Neuronal stem cell (in vitro differentiated cells): ENCODE data around the gene ST3GAL2.

Experiments
- DNase-seq: peaks from one replicate; pipeline ENCODE4 v3.0.0-alpha.2; 2013; ENCODE audit warnings: low spot score
- H2AFZ ChIP-seq: one replicate; pipeline ENCODE4 v1.6.1; 2013; ENCODE audit warnings: mild to moderate bottlenecking, low read length, inconsistent platforms
- H2AK5ac ChIP-seq: 2 replicates; pipeline ENCODE4 v1.6.1; 2013; ENCODE audit warnings: low read depth, mild to moderate bottlenecking, inconsistent platforms, low read length, moderate library complexity, mixed read lengths
- H2BK120ac ChIP-seq: 2 replicates; pipeline ENCODE4 v1.6.1; 2013; ENCODE audit warnings: low read depth, mild to moderate bottlenecking, inconsistent platforms, low read length, moderate library complexity, mixed read lengths
- H2BK12ac ChIP-seq: one replicate; pipeline ENCODE4 v1.6.1; 2013; ENCODE audit warnings: low read length, inconsistent platforms
- H2BK15ac ChIP-seq: 2 replicates; pipeline ENCODE4 v1.6.1; 2013; ENCODE audit warnings: mild to moderate bottlenecking, low read length, inconsistent platforms, mixed read lengths
- H2BK5ac ChIP-seq: one replicate; pipeline ENCODE4 v1.6.1; 2013; ENCODE audit warnings: inconsistent platforms, mild to moderate bottlenecking, low read length, moderate library complexity
- H3K14ac ChIP-seq: one replicate; pipeline ENCODE4 v1.6.1; 2013; ENCODE audit warnings: low read length, inconsistent platforms
- H3K18ac ChIP-seq: 2 replicates; pipeline ENCODE4 v1.6.1; 2013; ENCODE audit warnings: low read length, inconsistent platforms
- H3K23ac ChIP-seq: 2 replicates; pipeline ENCODE4 v1.6.1; 2013; ENCODE audit warnings: low read depth, mild to moderate bottlenecking, mixed read lengths, low read length, inconsistent platforms; ENCODE audit not compliant: poor library complexity
- H3K27ac ChIP-seq: replicated peaks from 3 replicates; pipeline ENCODE4 v1.5.1; 2013; ENCODE audit warnings: low read length, inconsistent platforms
- H3K27me3 ChIP-seq, 3 experiments: 2 replicates each; pipeline ENCODE4 v1.6.1; 2013; ENCODE audit warnings: low read length in 3 of 3, mild to moderate bottlenecking in 2 of 3, inconsistent platforms in 1 of 3, low read depth in 1 of 3, mixed read lengths in 1 of 3, moderate library complexity in 1 of 3; ENCODE audit not compliant: control insufficient read depth in 3 of 3, insufficient read depth in 3 of 3
- H3K36me3 ChIP-seq, 2 donors: replicated peaks in 1 of 2; 2 replicates each; pipeline ENCODE4 v1.6.1; 2013; ENCODE audit warnings: low read length in 2 of 2; ENCODE audit not compliant: control insufficient read depth in 2 of 2, insufficient read depth in 2 of 2
- H3K4ac ChIP-seq: 2 replicates; pipeline ENCODE4 v1.6.1; 2013; ENCODE audit warnings: inconsistent platforms, mild to moderate bottlenecking, low read length, moderate library complexity
- H3K4me1 ChIP-seq, 2 donors: 1 replicate in 1 of 2; 2 replicates in 1 of 2; pipeline ENCODE4 v1.6.1; 2013; ENCODE audit warnings: low read length in 2 of 2, low read depth in 1 of 2; ENCODE audit not compliant: control insufficient read depth in 2 of 2, insufficient read depth in 1 of 2
- H3K4me2 ChIP-seq: one replicate; pipeline ENCODE4 v1.6.1; 2013; ENCODE audit warnings: mild to moderate bottlenecking, low read length, inconsistent platforms; ENCODE audit not compliant: insufficient read depth, poor library complexity, severe bottlenecking
- H3K4me3 ChIP-seq, 2 donors: 2 replicates each; pipeline ENCODE4 v1.5.1; 2013; ENCODE audit warnings: low read length in 2 of 2, mild to moderate bottlenecking in 2 of 2, inconsistent platforms in 1 of 2, moderate library complexity in 1 of 2
- H3K79me1 ChIP-seq: one replicate; pipeline ENCODE4 v1.6.1; 2013; ENCODE audit warnings: low read depth, mild to moderate bottlenecking, inconsistent platforms, low read length, moderate library complexity
- H3K9ac ChIP-seq: one replicate; pipeline ENCODE4 v1.6.1; 2013; ENCODE audit warnings: mild to moderate bottlenecking, low read depth, low read length, inconsistent platforms; ENCODE audit not compliant: poor library complexity
- H3K9me3 ChIP-seq, 2 donors: replicated peaks in 1 of 2; 2 replicates each; pipeline versions ENCODE3 to v1.6.1; 2013; ENCODE audit warnings: low read length in 2 of 2, mild to moderate bottlenecking in 2 of 2, inconsistent platforms in 1 of 2, low read depth in 1 of 2, mixed read lengths in 1 of 2, moderate library complexity in 1 of 2; ENCODE audit not compliant: control insufficient read depth in 2 of 2, insufficient read depth in 1 of 2
- H4K8ac ChIP-seq: one replicate; pipeline ENCODE4 v1.6.1; 2013; ENCODE audit warnings: low read depth, mild to moderate bottlenecking, inconsistent platforms, low read length, moderate library complexity
- H4K91ac ChIP-seq: one replicate; pipeline ENCODE4 v1.6.1; 2013; ENCODE audit warnings: low read length, low read depth, mild to moderate bottlenecking, inconsistent platforms; ENCODE audit not compliant: poor library complexity
- WGBS, 2 donors: extraction: QIAGEN DNeasy Blood & Tissue Kit; methylation state at CpG; one replicate each; pipeline ENCODE4 v1.1.7; 2013; ENCODE audit warnings: missing lambda C conversion rate in 2 of 2, mixed read lengths in 1 of 2; ENCODE audit not compliant: insufficient read length in 2 of 2, insufficient replicate concordance in 1 of 2; ENCODE audit errors: extremely low coverage in 2 of 2; 5-methylcytosine and 5-hydroxymethylcytosine counted together

The ST3GAL2 gene

GRCh38 chr16:70383421-70383960 is 55.4 kb downstream of the ST3GAL2 start:
- no CpG with 5 or more reads among the region's 6 CpGs for WGBS, 2 donors
- H2BK120ac ChIP-seq = no peak overlapping the region

GRCh38 chr16:70381604-70382342 is 57.1 kb downstream of the ST3GAL2 start:
- no CpG with 5 or more reads among the region's 47 CpGs for WGBS, 2 donors
- H3K9me3 ChIP-seq = no peaks in the 10 kb centered on the region
- H2BK12ac ChIP-seq = no peak overlapping the region
- H2BK120ac ChIP-seq = peak overlapping the region; percentile 47
- H4K91ac ChIP-seq = no peak overlapping the region
- peak overlapping the region; percentile 97 for H3K4me2 ChIP-seq
- peak overlapping the region; percentile 85 for H3K23ac ChIP-seq
- no peaks in the 10 kb centered on the region for H3K27me3 ChIP-seq
- peak overlapping the region; percentile 78 to 94 for H3K4me3 ChIP-seq
- no peak for DNase-seq
- peak overlapping the region; percentile 97 for H2AFZ ChIP-seq
- H3K27ac ChIP-seq = peak overlapping the region; percentile 65
- H3K9ac ChIP-seq = peak overlapping the region; percentile 98
- no peak overlapping the region for H4K8ac ChIP-seq
- no peaks in the 10 kb centered on the region for H3K79me1 ChIP-seq
- peak overlapping the region; percentile 97 for H3K14ac ChIP-seq
- H3K4ac ChIP-seq = peak overlapping the region; percentile 76
- H2BK5ac ChIP-seq = peak overlapping the region; percentile 98
- peak overlapping the region; percentile 98 for H3K18ac ChIP-seq
- H2BK15ac ChIP-seq = no peak overlapping the region
- H3K4me1 ChIP-seq = peaks cover 1 to 13% of the 10 kb centered on the region in 2 donors
- H2AK5ac ChIP-seq = peak overlapping the region; percentile 75
- peaks cover 9 to 58% of the 10 kb centered on the region in 2 donors for H3K36me3 ChIP-seq

More at GRCh38 chr16:70383421-70383960, 55.4 kb downstream of the ST3GAL2 start:
- Histone ChIP-seq H3K4me1 (peaks cover 1 to 13% of the 10 kb centered on the region in 2 donors), H3K4ac (no peak overlapping the region), H2AFZ (no peak overlapping the region), H3K14ac (no peak overlapping the region), H3K9ac (no peak overlapping the region), H4K91ac (no peak overlapping the region), H3K23ac (no peak overlapping the region), H4K8ac (no peak overlapping the region), H3K27ac (no peak overlapping the region), H2BK5ac (no peak overlapping the region), H2BK15ac (no peak overlapping the region), H3K18ac (no peak overlapping the region), H3K4me2 (no peak overlapping the region), H3K36me3 (peaks cover 15 to 67% of the 10 kb centered on the region in 2 donors), H3K79me1 (no peaks in the 10 kb centered on the region), H3K27me3 (no peaks in the 10 kb centered on the region), H2BK12ac (no peak overlapping the region), H3K4me3 (no peak overlapping the region), H2AK5ac (no peak overlapping the region), H3K9me3 (peaks cover 0 to 2% of the 10 kb centered on the region in 2 donors)
- DNase-seq = no peak

GRCh38 chr16:70380919-70381603 is 57.8 kb downstream of the ST3GAL2 start:
- H3K27ac ChIP-seq = peak overlapping the region; percentile 95
- H3K18ac ChIP-seq = peak overlapping the region; percentile 91
- no peaks in the 10 kb centered on the region for H3K27me3 ChIP-seq
- H2BK15ac ChIP-seq = no peak overlapping the region
- H2BK120ac ChIP-seq = no peak overlapping the region
- H2AK5ac ChIP-seq = no peak overlapping the region
- no CpG with 5 or more reads among the region's 52 CpGs for WGBS, 2 donors
- H3K79me1 ChIP-seq = no peaks in the 10 kb centered on the region
- H3K4me2 ChIP-seq = peak overlapping the region; percentile 97
- H3K23ac ChIP-seq = peak overlapping the region; percentile 85
- peak overlapping the region; percentile 93 to 94 for H3K4me3 ChIP-seq
- H3K4me1 ChIP-seq = peaks cover 1 to 13% of the 10 kb centered on the region in 2 donors
- H3K4ac ChIP-seq = no peak overlapping the region
- peaks cover 12 to 61% of the 10 kb centered on the region in 2 donors for H3K36me3 ChIP-seq
- peak overlapping the region; percentile 97 for H2AFZ ChIP-seq
- H4K8ac ChIP-seq = no peak overlapping the region
- no peaks in the 10 kb centered on the region for H3K9me3 ChIP-seq
- no peak overlapping the region for H4K91ac ChIP-seq
- no peak overlapping the region for H3K14ac ChIP-seq
- H3K9ac ChIP-seq = peak overlapping the region; percentile 90
- H2BK12ac ChIP-seq = no peak overlapping the region
- DNase-seq = peak; percentile 97
- H2BK5ac ChIP-seq = peak overlapping the region; percentile 98
